ENCODE results near the gene LTBR.

The LTBR gene

DNA sequence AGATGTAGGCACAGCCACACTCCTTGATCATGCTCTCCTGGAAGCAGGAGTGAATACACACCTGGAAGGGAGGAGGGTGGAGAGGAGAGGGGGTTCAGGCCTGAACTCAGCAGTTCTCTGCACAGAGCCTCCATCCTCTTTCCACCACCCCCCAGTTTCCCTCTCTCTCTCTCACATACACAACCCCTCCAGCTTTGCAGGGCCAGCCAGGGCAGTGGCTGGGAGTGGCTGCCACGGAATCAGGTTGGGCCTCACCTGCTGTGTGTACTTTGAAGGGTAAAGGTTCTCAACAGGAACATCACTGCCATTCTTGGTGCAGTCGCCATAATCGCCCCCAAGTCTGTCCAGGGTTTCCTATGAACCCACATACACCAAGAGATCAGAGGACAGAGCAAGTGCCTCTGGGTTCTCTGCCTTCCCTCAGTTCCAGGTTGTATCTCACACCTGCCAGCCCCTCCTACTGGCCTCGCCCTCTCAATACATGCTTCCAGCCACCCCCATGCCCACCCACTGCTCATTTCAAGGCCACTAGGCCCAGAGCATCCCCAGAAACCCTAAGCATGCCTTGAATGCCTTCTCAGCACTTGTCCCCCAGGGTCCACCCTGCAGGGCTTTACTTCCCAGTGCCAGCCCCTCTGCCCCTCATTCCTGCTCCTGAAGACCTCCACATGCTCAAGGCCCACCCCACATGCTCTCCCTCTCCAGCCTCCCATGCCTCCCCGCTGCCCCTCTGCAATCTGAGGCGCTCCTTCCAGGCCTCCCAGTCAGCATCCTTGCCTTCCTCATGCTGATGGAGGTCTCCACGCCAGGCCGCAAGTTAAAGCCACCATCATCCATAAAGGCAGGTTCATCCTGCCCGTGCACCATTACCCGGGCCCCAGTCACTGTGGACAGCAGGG lies 29.2 kb upstream of the LTBR start:
- no peaks in the 10 kb centered on the region for H3K27me3 ChIP-seq (ENCODE audit: control insufficient read depth, insufficient read depth, low read length)
- no peak overlapping the region for H3K4me2 ChIP-seq (ENCODE audit: low read length)
- peaks cover 5% of the 10 kb centered on the region for H3K4me1 ChIP-seq
- H3K27ac ChIP-seq = no peak overlapping the region
- no peak overlapping the region for H3K4me3 ChIP-seq (ENCODE audit: low read depth, low read length)
- H3K9ac ChIP-seq = no peak overlapping the region
- H3K36me3 ChIP-seq (ENCODE audit: control insufficient read depth, insufficient read depth, low read length) = no peaks in the 10 kb centered on the region
- no peak overlapping the region for H2AFZ ChIP-seq
- no peaks in the 10 kb centered on the region for H3K9me3 ChIP-seq (ENCODE audit: control insufficient read depth, low read length)
- TF ChIP-seq, protein P1, sequence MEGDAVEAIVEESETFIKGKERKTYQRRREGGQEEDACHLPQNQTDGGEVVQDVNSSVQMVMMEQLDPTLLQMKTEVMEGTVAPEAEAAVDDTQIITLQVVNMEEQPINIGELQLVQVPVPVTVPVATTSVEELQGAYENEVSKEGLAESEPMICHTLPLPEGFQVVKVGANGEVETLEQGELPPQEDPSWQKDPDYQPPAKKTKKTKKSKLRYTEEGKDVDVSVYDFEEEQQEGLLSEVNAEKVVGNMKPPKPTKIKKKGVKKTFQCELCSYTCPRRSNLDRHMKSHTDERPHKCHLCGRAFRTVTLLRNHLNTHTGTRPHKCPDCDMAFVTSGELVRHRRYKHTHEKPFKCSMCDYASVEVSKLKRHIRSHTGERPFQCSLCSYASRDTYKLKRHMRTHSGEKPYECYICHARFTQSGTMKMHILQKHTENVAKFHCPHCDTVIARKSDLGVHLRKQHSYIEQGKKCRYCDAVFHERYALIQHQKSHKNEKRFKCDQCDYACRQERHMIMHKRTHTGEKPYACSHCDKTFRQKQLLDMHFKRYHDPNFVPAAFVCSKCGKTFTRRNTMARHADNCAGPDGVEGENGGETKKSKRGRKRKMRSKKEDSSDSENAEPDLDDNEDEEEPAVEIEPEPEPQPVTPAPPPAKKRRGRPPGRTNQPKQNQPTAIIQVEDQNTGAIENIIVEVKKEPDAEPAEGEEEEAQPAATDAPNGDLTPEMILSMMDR (IDR thresholded peaks at IDR 0.05) = no peak
- H3K79me2 ChIP-seq = no peaks in the 10 kb centered on the region

- no peaks in the 10 kb centered on the region for H3K79me2 ChIP-seq
- H2AFZ ChIP-seq = no peak overlapping the region
- no peaks in the 10 kb centered on the region for H3K27me3 ChIP-seq (ENCODE audit: control insufficient read depth, insufficient read depth, low read length)
- no peak overlapping the region for H3K4me3 ChIP-seq (ENCODE audit: low read depth, low read length)
- H3K4me1 ChIP-seq = peaks cover 5% of the 10 kb centered on the region
- TF ChIP-seq, protein P1 (IDR thresholded peaks at IDR 0.05) = peak; percentile 21
- no peaks in the 10 kb centered on the region for H3K9me3 ChIP-seq (ENCODE audit: control insufficient read depth, low read length)
- no peaks in the 10 kb centered on the region for H3K36me3 ChIP-seq (ENCODE audit: control insufficient read depth, insufficient read depth, low read length)
- H3K4me2 ChIP-seq (ENCODE audit: low read length) = no peak overlapping the region
- H3K9ac ChIP-seq = no peak overlapping the region
- no peak overlapping the region for H3K27ac ChIP-seq
Observed at GRCh38 chr12:6355491-6356373, 28.2 kb upstream of the LTBR start.

- H2AFZ ChIP-seq = peak overlapping the region; percentile 5
- H3K27me3 ChIP-seq (ENCODE audit: control insufficient read depth, insufficient read depth, low read length) = no peaks in the 10 kb centered on the region
- H3K9ac ChIP-seq = no peak overlapping the region
- no peak overlapping the region for H3K27ac ChIP-seq
- peaks cover 5% of the 10 kb centered on the region for H3K4me1 ChIP-seq
- no peaks in the 10 kb centered on the region for H3K79me2 ChIP-seq
- no peaks in the 10 kb centered on the region for H3K36me3 ChIP-seq (ENCODE audit: control insufficient read depth, insufficient read depth, low read length)
- TF ChIP-seq, protein P1 (IDR thresholded peaks at IDR 0.05) = no peak
- H3K4me2 ChIP-seq (ENCODE audit: low read length) = no peak overlapping the region
- H3K4me3 ChIP-seq (ENCODE audit: low read depth, low read length) = no peak overlapping the region
- H3K9me3 ChIP-seq (ENCODE audit: control insufficient read depth, low read length) = no peaks in the 10 kb centered on the region
Observed at GRCh38 chr12:6356374-6356820, 27.6 kb upstream of the LTBR start.

- Histone ChIP-seq H3K4me3 (ENCODE audit: low read depth, low read length) (no peak overlapping the region), H3K27me3 (ENCODE audit: control insufficient read depth, insufficient read depth, low read length) (no peaks in the 10 kb centered on the region), H3K9me3 (ENCODE audit: control insufficient read depth, low read length) (no peaks in the 10 kb centered on the region), H3K9ac (no peak overlapping the region), H3K4me1 (peaks cover 5% of the 10 kb centered on the region), H3K4me2 (ENCODE audit: low read length) (no peak overlapping the region), H2AFZ (no peak overlapping the region), H3K36me3 (ENCODE audit: control insufficient read depth, insufficient read depth, low read length) (no peaks in the 10 kb centered on the region), H3K79me2 (no peaks in the 10 kb centered on the region), H3K27ac (no peak overlapping the region)
- TF ChIP-seq, protein P1 (IDR thresholded peaks at IDR 0.05) = no peak
Observed at GRCh38 chr12:6358881-6359280, 25.1 kb upstream of the LTBR start.

All from parathyroid adenoma (tissue), 2 donors.